H9 (cell line): ENCODE results near the gene FAM83F. TPM values are rescaled to one million over a fixed set of nuclear protein-coding genes. Genes with fewer than 3 reads are reported as not detected.

ENCODE experiments used
- DNase-seq: peaks from one replicate; pipeline ENCODE4 v3.0.0-alpha.2; 2017
- H2AFZ ChIP-seq: one replicate; pipeline ENCODE4 v1.6.1; 2013; ENCODE audit warnings: mild to moderate bottlenecking, low read length, control low read depth, moderate library complexity
- H2AK5ac ChIP-seq: 2 replicates; pipeline ENCODE4 v1.6.1; 2013; ENCODE audit warnings: low read length, control low read depth, mixed read lengths; ENCODE audit not compliant: insufficient read length
- H2BK120ac ChIP-seq: one replicate; pipeline ENCODE4 v1.6.1; 2013; ENCODE audit warnings: low read depth, mild to moderate bottlenecking, low read length, control low read depth, inconsistent platforms; ENCODE audit not compliant: poor library complexity, severe bottlenecking
- H2BK12ac ChIP-seq: 2 replicates; pipeline ENCODE4 v1.6.1; 2013; ENCODE audit warnings: low read length, control low read depth, mixed read lengths, low read depth; ENCODE audit not compliant: insufficient read length
- H2BK15ac ChIP-seq: 2 replicates; pipeline ENCODE4 v1.6.1; 2013; ENCODE audit warnings: low read depth, low read length, control low read depth
- H2BK20ac ChIP-seq: one replicate; pipeline ENCODE4 v1.6.1; 2013; ENCODE audit warnings: low read depth, mild to moderate bottlenecking, low read length, control low read depth, inconsistent platforms; ENCODE audit not compliant: poor library complexity, severe bottlenecking
- H2BK5ac ChIP-seq: 2 replicates; pipeline ENCODE4 v1.6.1; 2013; ENCODE audit warnings: low read length, control low read depth, mixed read lengths; ENCODE audit not compliant: insufficient read length
- H3K14ac ChIP-seq: 2 replicates; pipeline ENCODE4 v1.6.1; 2013; ENCODE audit warnings: low read length, control low read depth; ENCODE audit not compliant: insufficient read depth
- H3K18ac ChIP-seq: 2 replicates; pipeline ENCODE4 v1.6.1; 2013; ENCODE audit warnings: low read depth, mild to moderate bottlenecking, mixed read lengths, low read length, control low read depth; ENCODE audit not compliant: insufficient read length
- H3K23ac ChIP-seq: 2 replicates; pipeline ENCODE4 v1.6.1; 2013; ENCODE audit warnings: low read length, control low read depth, mixed read lengths, low read depth; ENCODE audit not compliant: insufficient read length
- H3K23me2 ChIP-seq: 2 replicates; pipeline ENCODE4 v1.6.1; 2013; ENCODE audit warnings: low read depth, mild to moderate bottlenecking, mixed read lengths, low read length, control low read depth; ENCODE audit not compliant: insufficient read length, poor library complexity, severe bottlenecking
- H3K27ac ChIP-seq: 2 replicates; pipeline ENCODE4 v1.5.1; 2013; ENCODE audit warnings: low read length, control low read depth, mixed read lengths, low read depth; ENCODE audit not compliant: insufficient read length
- H3K27me3 ChIP-seq: 2 replicates; pipeline ENCODE4 v1.6.1; 2013; ENCODE audit warnings: low read length, control low read depth, inconsistent platforms; ENCODE audit not compliant: insufficient read depth
- H3K4ac ChIP-seq: 2 replicates; pipeline ENCODE4 v1.6.1; 2013; ENCODE audit warnings: low read depth, mild to moderate bottlenecking, control low read depth, inconsistent platforms, low read length, moderate library complexity
- H3K4me1 ChIP-seq: 2 replicates; pipeline ENCODE4 v1.6.1; 2013; ENCODE audit warnings: low read length, control low read depth, inconsistent platforms; ENCODE audit not compliant: insufficient read depth
- H3K4me2 ChIP-seq: 2 replicates; pipeline ENCODE4 v1.6.1; 2013; ENCODE audit warnings: low read length, control low read depth, mixed read lengths; ENCODE audit not compliant: insufficient read length, insufficient read depth
- H3K56ac ChIP-seq: 2 replicates; pipeline ENCODE4 v1.6.1; 2013; ENCODE audit warnings: low read depth, mild to moderate bottlenecking, mixed read lengths, low read length, control low read depth; ENCODE audit not compliant: insufficient read length
- H3K79me1 ChIP-seq: 2 replicates; pipeline ENCODE4 v1.6.1; 2013; ENCODE audit warnings: low read depth, mild to moderate bottlenecking, moderate library complexity, low read length, control low read depth, inconsistent platforms; ENCODE audit not compliant: insufficient read depth, poor library complexity, severe bottlenecking
- H3K79me2 ChIP-seq: 2 replicates; pipeline ENCODE4 v1.6.1; 2013; ENCODE audit warnings: low read length, control low read depth, inconsistent platforms; ENCODE audit not compliant: insufficient read depth
- H3K9ac ChIP-seq: 2 replicates; pipeline ENCODE4 v1.6.1; 2013; ENCODE audit warnings: low read length, control low read depth, mixed read lengths; ENCODE audit not compliant: insufficient read length; ENCODE audit errors: extremely low read depth
- H3K9me3 ChIP-seq: one replicate; pipeline ENCODE4 v1.6.1; 2013; ENCODE audit warnings: low read depth, low read length, inconsistent platforms; ENCODE audit not compliant: control insufficient read depth
- H3T11ph ChIP-seq: one replicate; pipeline ENCODE4 v1.6.1; 2013; ENCODE audit warnings: mild to moderate bottlenecking, low read length, control low read depth, inconsistent platforms
- H4K20me1 ChIP-seq: one replicate; pipeline ENCODE4 v1.6.1; 2013; ENCODE audit not compliant: control insufficient read depth, insufficient read length, insufficient read depth
- H4K5ac ChIP-seq: 2 replicates; pipeline ENCODE4 v1.6.1; 2013; ENCODE audit warnings: low read depth, mild to moderate bottlenecking, mixed read lengths, low read length, control low read depth; ENCODE audit not compliant: insufficient read length
- H4K8ac ChIP-seq: replicated peaks from 2 replicates; pipeline ENCODE4 v1.6.1; 2013; ENCODE audit warnings: low read length, control low read depth, mixed read lengths, low read depth; ENCODE audit not compliant: insufficient read length
- H4K91ac ChIP-seq: 2 replicates; pipeline ENCODE4 v1.6.1; 2013; ENCODE audit warnings: low read depth, mild to moderate bottlenecking, moderate library complexity, mixed read lengths, low read length, control low read depth; ENCODE audit not compliant: insufficient read length
- H3K27ac Mint-ChIP-seq, 3 experiments: 2 replicates in 2 of 3; 3 replicates in 1 of 3; pipeline ENCODE4 v1.8.0; 2020 to 2021; ENCODE audit warnings: mixed read lengths in 3 of 3, mild to moderate bottlenecking in 1 of 3, moderate library complexity in 1 of 3
- H3K27me3 Mint-ChIP-seq: 2 replicates; pipeline ENCODE4 v1.8.0; 2021; ENCODE audit warnings: low read depth, mild to moderate bottlenecking, moderate library complexity, mixed read lengths
- H3K36me3 Mint-ChIP-seq, 3 experiments: 2 replicates in 2 of 3; 3 replicates in 1 of 3; pipeline ENCODE4 v1.8.0; 2020 to 2021; ENCODE audit warnings: low read depth in 3 of 3, mixed read lengths in 3 of 3; ENCODE audit not compliant: insufficient read depth in 1 of 3
- H3K4me1 Mint-ChIP-seq, 2 experiments: 2 replicates each; pipeline ENCODE4 v1.8.0; 2020; ENCODE audit warnings: mixed read lengths in 2 of 2
- H3K4me3 Mint-ChIP-seq, 2 experiments: 2 replicates in 1 of 2; 3 replicates in 1 of 2; pipeline ENCODE4 v1.8.0; 2020 to 2021; ENCODE audit warnings: mild to moderate bottlenecking in 2 of 2, mixed read lengths in 2 of 2, moderate library complexity in 1 of 2
- H3K9me3 Mint-ChIP-seq, 2 experiments: 2 replicates in 1 of 2; 3 replicates in 1 of 2; pipeline ENCODE4 v1.8.0; 2020; ENCODE audit warnings: mild to moderate bottlenecking in 2 of 2, mixed read lengths in 2 of 2, moderate library complexity in 1 of 2
- CTCF ChIP-seq: fragments of 200-600 bp; sonication (generic); conservative IDR thresholded peaks from 3 replicates; pipeline ENCODE4 v1.8.0; 2021; ENCODE audit warnings: antibody characterized with exemption, mild to moderate bottlenecking
- WGBS: extraction: QIAGEN DNeasy Blood & Tissue Kit; methylation state at CpG from one replicate; pipeline ENCODE4 v1.1.7; 2013; ENCODE audit warnings: missing lambda C conversion rate, low lambda C conversion rate, mixed read lengths; ENCODE audit not compliant: insufficient read length; ENCODE audit errors: extremely low coverage; 5-methylcytosine and 5-hydroxymethylcytosine counted together
- total RNA-seq: library from RNA; stranded (reverse); gene quantifications from 2 replicates; pipeline ENCODE4 v1.2.1, GENCODE V29; 2021

Gene FAM83F
- total RNA-seq, 1 experiment from 2014 or later = 17.4 TPM

GRCh38 chr22:39996732-39997131 lies 2.0 kb downstream of the FAM83F start:
- Histone ChIP-seq H2BK120ac (no peak overlapping the region), H3K27me3 (no peaks in the 10 kb centered on the region), H2BK5ac (no peak overlapping the region), H3K4ac (no peak overlapping the region), H3K79me1 (peaks cover 6% of the 10 kb centered on the region), H3K56ac (no peak overlapping the region), H2AFZ (no peak overlapping the region), H4K8ac (no peak overlapping the region), H3K23me2 (peaks cover 13% of the 10 kb centered on the region), H3K4me2 (peak overlapping the region; percentile 12), H3K9me3 (no peaks in the 10 kb centered on the region), H4K5ac (no peak overlapping the region), H4K20me1 (no peaks in the 10 kb centered on the region), H2BK15ac (no peak overlapping the region), H3K18ac (no peak overlapping the region), H2AK5ac (no peak overlapping the region), H3K14ac (no peak overlapping the region), H3K79me2 (peaks cover 9% of the 10 kb centered on the region; the same call in 1 of the 2 replicates), H3K23ac (no peak overlapping the region), H3K9ac (no peak overlapping the region), H3T11ph (no peak overlapping the region), H4K91ac (no peak overlapping the region), H3K27ac (no peak overlapping the region), H3K4me1 (peaks cover 19% of the 10 kb centered on the region), H2BK12ac (no peak overlapping the region), H2BK20ac (no peak overlapping the region)
- H3K4me3 Mint-ChIP-seq = peak overlapping the region; percentile 16 to 83
- peaks cover 64 to 67% of the 10 kb centered on the region in 2 experiments for H3K4me1 Mint-ChIP-seq
- no peaks in the 10 kb centered on the region for H3K9me3 Mint-ChIP-seq
- peaks cover 29% of the 10 kb centered on the region for H3K27me3 Mint-ChIP-seq
- TF ChIP-seq CTCF = no peak
- H3K36me3 Mint-ChIP-seq = peaks cover 10 to 14% (median 11%) of the 10 kb centered on the region in 3 experiments; a peak in 6 of 7 replicates
- H3K27ac Mint-ChIP-seq = no peak overlapping the region
- no CpG with 5 or more reads among the region's 3 CpGs for WGBS
- DNase-seq = no peak
